HG03342 (cell line): Measurements from ENCODE around the gene PIP5K1A.

Source experiments
- ATAC-seq: cut with Tn5 transposase; IDR thresholded peaks from one replicate; pipeline ENCODE4 v1.9.1; 2021; ENCODE audit warnings: mild to moderate bottlenecking, moderate library complexity; ENCODE audit not compliant: unreplicated experiment

Gene PIP5K1A

GRCh38 chr1:151287767-151288500, 89.6 kb downstream of the PIP5K1A start:
- no peak for ATAC-seq

DNA sequence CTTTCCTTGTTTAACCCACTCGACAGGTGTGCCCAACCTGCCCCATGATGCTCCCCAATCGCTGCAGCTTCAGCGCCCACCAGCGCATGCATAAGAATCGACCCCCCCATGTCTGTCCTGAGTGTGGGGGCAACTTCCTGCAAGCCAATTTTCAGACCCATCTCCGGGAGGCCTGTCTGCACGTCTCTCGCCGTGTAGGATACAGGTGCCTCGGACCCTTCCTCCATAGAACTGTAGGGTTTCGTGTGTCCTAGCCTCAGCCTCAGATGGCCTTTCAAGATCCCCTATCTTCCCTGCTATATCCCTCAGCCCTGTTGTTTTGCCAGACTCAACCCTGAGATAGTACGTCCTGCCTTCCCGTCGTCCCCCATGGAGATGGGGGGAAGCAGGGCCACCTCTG, 90.2 kb downstream of the PIP5K1A start:
- ATAC-seq = no peak

- ATAC-seq = no peak
These were observed 91.0 kb downstream of the PIP5K1A start for GRCh38 chr1:151289080-151289935.

DNA sequence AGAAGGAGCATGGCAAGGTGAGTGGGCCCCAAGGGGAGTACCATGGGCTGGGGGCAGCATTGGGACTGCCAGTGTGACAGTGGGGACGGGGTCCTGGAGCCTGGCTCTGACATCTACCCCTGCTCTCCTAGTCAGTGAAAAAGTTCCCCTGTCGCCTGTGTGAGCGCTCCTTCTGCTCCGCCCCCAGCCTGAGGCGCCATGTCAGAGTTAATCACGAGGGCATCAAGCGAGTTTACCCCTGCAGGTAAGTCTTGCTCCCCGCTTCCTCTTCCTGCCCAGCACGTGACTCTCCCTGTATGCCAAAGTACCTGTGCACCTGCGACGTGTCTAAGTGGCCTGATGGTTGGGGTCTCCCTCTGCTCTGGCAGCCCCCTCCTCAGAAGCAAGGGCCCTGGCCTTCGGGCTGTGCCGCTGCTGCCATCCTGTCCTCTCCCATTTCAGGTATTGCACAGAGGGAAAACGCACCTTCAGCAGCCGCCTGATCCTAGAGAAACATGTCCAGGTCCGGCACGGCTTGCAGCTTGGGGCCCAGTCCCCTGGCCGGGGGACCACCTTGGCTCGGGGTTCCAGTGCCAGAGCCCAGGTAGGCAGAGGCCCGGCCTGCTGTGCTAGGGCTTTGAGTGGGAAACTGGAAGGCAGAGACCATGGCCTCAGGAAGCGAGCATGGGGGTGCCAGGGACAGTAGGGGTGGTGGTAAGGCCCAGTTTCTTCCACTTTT, 91.8 kb downstream of the PIP5K1A start:
- no peak for ATAC-seq

GRCh38 chr1:151290709-151291303, 92.5 kb downstream of the PIP5K1A start:
- no peak for ATAC-seq

DNA sequence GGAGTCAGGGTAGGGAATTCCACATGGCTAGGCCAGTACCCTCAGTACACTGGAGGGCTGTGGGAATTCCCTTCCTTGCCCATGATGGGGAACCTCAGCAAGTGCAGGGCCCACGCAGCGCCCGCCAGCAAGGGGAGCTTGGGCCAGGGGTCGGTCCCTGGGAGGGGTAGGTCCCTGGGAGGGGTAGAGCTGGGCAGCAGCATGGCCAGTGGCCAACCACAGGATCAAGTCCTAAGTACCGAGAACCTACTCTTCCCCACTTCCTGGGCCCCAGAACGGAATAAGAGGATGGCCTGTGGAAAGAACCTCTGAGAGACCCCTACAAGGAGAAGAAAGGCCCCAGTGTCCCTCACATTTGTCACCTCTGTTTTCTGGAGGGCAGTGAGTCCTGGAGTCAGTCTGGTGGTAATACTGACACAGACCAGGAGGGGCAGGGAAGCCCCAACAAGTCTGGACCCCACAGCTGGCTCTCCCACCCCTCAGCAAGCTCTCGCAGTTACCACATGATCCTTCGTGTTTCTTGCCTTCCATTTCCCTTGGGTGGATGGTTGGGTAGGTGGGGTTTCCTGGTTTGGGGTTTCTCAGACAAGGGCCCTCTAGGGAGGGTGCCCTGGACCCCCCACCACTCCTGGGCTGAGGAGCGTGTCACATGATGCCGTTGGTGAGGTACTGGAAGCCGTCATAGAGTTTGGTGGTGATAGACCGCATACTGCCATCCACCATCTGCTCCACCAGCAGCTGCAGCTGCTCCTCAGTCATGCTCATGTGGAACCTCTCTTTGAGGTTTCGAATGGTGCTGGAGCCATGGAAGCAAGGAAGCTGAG, 94.1 kb downstream of the PIP5K1A start:
- ATAC-seq = no peak

- no peak for ATAC-seq
These were observed 94.7 kb downstream of the PIP5K1A start for GRCh38 chr1:151293093-151293492.

- no peak for ATAC-seq
These were observed 96.5 kb downstream of the PIP5K1A start for GRCh38 chr1:151294742-151295462.
